ENCODE data around the gene SLC39A5.
"Not testable (repeated sequence)": the region's sequence is repeated elsewhere in the genome, so short reads cannot be mapped to it uniquely, and the experiment has no call there.

SLC39A5 gene

GRCh38 chr12:56280849-56281248, 51.0 kb downstream of the SLC39A5 start:
- no peak for DNase-seq (ENCODE audit: low spot score)

GRCh38 chr12:56282030-56282429, 52.2 kb downstream of the SLC39A5 start:
- no peak for DNase-seq (ENCODE audit: low spot score)

GRCh38 chr12:56282579-56282978, 52.7 kb downstream of the SLC39A5 start:
- no peak for DNase-seq (ENCODE audit: low spot score)

- DNase-seq (ENCODE audit: low spot score), result not testable (repeated sequence)
Measured at GRCh38 chr12:56284263-56284662, 54.4 kb downstream of the SLC39A5 start.

- no peak for DNase-seq (ENCODE audit: low spot score)
Measured at GRCh38 chr12:56286044-56286830, 56.4 kb downstream of the SLC39A5 start.

Measured in CD4-positive, alpha-beta T cell treated with Interleukin-6 at 100 ng/mL for 8 hours (primary cell).